PC-9 (cell line): ENCODE measurements around the gene C11orf86. TPM values are rescaled to one million over a fixed set of nuclear protein-coding genes. Genes with fewer than 3 reads are reported as not detected.
A peak's percentile ranks its signal among the peaks of the same experiment; 100 is the strongest.

Experiments
- BruUV-seq: library from RNA; stranded (reverse); fragments of 400-500 nt; replicated peaks from 2 replicates; lab custom pipeline; 2021; lab: Mats Ljungman, UMichigan
- CTCF ChIA-PET: fragments of 300-600 bp; sonication (Branson Sonifier 250); formaldehyde crosslinking; loops from one replicate; lab custom pipeline; 2022; ENCODE audit warnings: antibody characterized with exemption; lab: Charles Lee
- POLR2A ChIA-PET: fragments of 300-600 bp; sonication (Branson Sonifier 250); formaldehyde crosslinking; loops from one replicate; lab custom pipeline; 2022; ENCODE audit warnings: antibody characterized with exemption; ENCODE audit not compliant: unreplicated experiment; lab: Charles Lee
- DNase-seq, 2 experiments: peaks; one replicate each; pipeline versions ENCODE4 v3.0.0 to v3.0.0-alpha.2; 2015 to 2022; ENCODE audit warnings: mixed read lengths in 1 of 2
- H2AFZ ChIP-seq: fragments of 200-600 bp; sonication (generic); 2 replicates; pipeline ENCODE4 v1.8.1; 2017; ENCODE audit warnings: antibody characterized with exemption
- H3F3A ChIP-seq: fragments of 200-600 bp; sonication (generic); 2 replicates; pipeline ENCODE4 v1.8.1; 2017; ENCODE audit warnings: antibody characterized with exemption, mild to moderate bottlenecking, low read depth; ENCODE audit not compliant: insufficient read depth
- H3K27ac ChIP-seq: fragments of 200-600 bp; sonication (generic); 2 replicates; pipeline ENCODE4 v1.6.1; 2016; ENCODE audit warnings: mixed run types
- H3K27me3 ChIP-seq: fragments of 200-600 bp; sonication (generic); 2 replicates; pipeline ENCODE4 v1.6.1; 2016; ENCODE audit warnings: low read depth, mixed run types; ENCODE audit not compliant: insufficient read depth
- H3K36me3 ChIP-seq: fragments of 200-600 bp; sonication (generic); 2 replicates; pipeline ENCODE4 v1.6.1; 2016; ENCODE audit warnings: low read depth, mixed run types
- H3K4me1 ChIP-seq: fragments of 200-600 bp; sonication (generic); replicated peaks from 2 replicates; pipeline ENCODE4 v1.6.1; 2016; ENCODE audit warnings: mixed run types; ENCODE audit not compliant: insufficient read depth
- H3K4me2 ChIP-seq: fragments of 200-600 bp; sonication (generic); 2 replicates; pipeline ENCODE4 v1.6.1; 2017; ENCODE audit warnings: mixed run types
- H3K4me3 ChIP-seq: fragments of 200-600 bp; sonication (generic); 2 replicates; pipeline ENCODE4 v1.6.1; 2016; ENCODE audit warnings: mixed run types
- H3K79me2 ChIP-seq: fragments of 200-600 bp; sonication (generic); 2 replicates; pipeline ENCODE4 v1.6.1; 2017; ENCODE audit warnings: low read depth, mixed run types
- H3K9me2 ChIP-seq: fragments of 200-600 bp; sonication (generic); 2 replicates; pipeline ENCODE4 v1.8.1; 2017; ENCODE audit warnings: mild to moderate bottlenecking; ENCODE audit not compliant: insufficient read depth
- H3K9me3 ChIP-seq: fragments of 200-600 bp; sonication (generic); 2 replicates; pipeline ENCODE4 v1.8.1; 2016; ENCODE audit warnings: low read depth; ENCODE audit not compliant: insufficient read depth
- H4K20me1 ChIP-seq: fragments of 200-600 bp; sonication (generic); 2 replicates; pipeline ENCODE4 v1.8.1; 2017; ENCODE audit not compliant: insufficient read depth
- EZH2 ChIP-seq: fragments of 200-600 bp; sonication (generic); IDR thresholded peaks from 2 replicates; pipeline ENCODE4 v1.8.0; 2017; ENCODE audit warnings: antibody characterized with exemption, low read depth
- intact Hi-C: fragments of 100-400 bp; cut with micrococcal nuclease; formaldehyde crosslinking; loops from one replicate; pipeline ENCODE4 v1.10.0; 2022; ENCODE audit not compliant: unreplicated experiment
- microRNA-seq: library from miRNA; unstranded; fragments of <30 nt; microRNA quantifications from one replicate; pipeline ENCODE4 v1.2.0, GENCODE V29; 2021; ENCODE audit warnings: borderline number of aligned reads, borderline replicate concordance
- total RNA-seq: library from RNA; stranded (reverse); gene quantifications from 2 replicates; pipeline ENCODE4 v1.2.3, GENCODE V29; 2021
- TF ChIP-seq, protein P1 (sequence below): fragments of 200-600 bp; sonication (generic); conservative IDR thresholded peaks from 2 replicates; pipeline ENCODE4 v1.6.1; 2017; ENCODE audit warnings: mixed run types, antibody characterized with exemption, mild to moderate bottlenecking, moderate library complexity

The C11orf86 gene
- total RNA-seq, 1 experiment from 2014 or later, result not detected

DNA sequence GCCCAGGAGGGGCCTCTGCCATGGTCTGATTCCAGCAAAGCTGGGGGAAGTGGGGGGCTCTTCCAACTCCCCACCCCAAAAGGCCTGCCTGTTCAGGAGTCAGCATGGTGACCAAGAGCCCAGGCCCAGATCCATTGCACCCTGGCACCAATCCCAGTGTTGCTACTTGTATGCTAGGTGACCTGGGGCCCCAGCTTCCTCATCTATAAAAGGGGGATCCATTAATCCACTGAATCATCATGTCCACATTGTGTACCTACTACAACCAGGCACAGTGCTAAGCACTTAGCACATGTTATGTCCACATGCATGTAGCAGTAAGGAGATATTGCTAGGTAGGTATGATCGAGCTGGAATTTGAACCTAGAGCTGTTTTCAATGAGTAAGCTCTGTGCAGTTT, 49.9 kb downstream of the C11orf86 start:
- BruUV-seq, result no TSS peak

DNA sequence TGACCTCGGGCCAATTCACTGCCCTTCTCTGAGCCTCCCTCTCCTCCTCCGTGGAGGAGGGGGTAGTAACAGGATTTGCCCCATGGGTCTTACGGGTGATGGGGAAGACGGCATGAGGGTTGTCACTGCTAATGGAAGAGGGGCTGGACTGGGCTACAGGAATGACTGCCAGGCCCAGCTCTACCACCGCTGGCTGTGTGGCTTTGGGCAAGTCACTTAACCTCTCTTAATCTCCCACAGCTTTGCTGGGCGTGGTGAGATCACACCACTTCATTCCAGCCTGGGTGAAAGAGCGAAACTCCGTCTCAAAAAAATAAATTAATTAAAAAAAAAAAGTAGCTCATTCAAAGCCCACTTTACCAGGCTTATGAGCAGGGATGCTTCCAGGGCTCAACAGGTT, 50.6 kb downstream of the C11orf86 start:
- no peak for DNase-seq
- Histone ChIP-seq H3K4me2 (no peak overlapping the region), H3K36me3 (no peaks in the 10 kb centered on the region), H3K27ac (no peak overlapping the region), H3K9me2 (no peaks in the 10 kb centered on the region), H3F3A (peaks cover 44% of the 10 kb centered on the region), H3K79me2 (peaks cover 5% of the 10 kb centered on the region; the same call in 1 of the 2 replicates), H3K4me1 (peaks cover 59% of the 10 kb centered on the region), H3K4me3 (no peak overlapping the region), H4K20me1 (no peaks in the 10 kb centered on the region), H3K9me3 (no peaks in the 10 kb centered on the region), H3K27me3 (no peaks in the 10 kb centered on the region), H2AFZ (no peak overlapping the region)
- no TSS peak for BruUV-seq
- intact Hi-C loops, result no loop called here
- POLR2A ChIA-PET, result interaction anchor here (0.6 kb wide), 2 partner anchors 19 to 158 kb away, joined by 4 to 16 read pairs; no protein-coding TSS in a partner anchor
- CTCF ChIA-PET, result interaction anchor here (0.6 to 1.5 kb wide), 2 partner anchors 15 to 142 kb away, joined by 3 to 10 read pairs; no protein-coding TSS in a partner anchor
- TF ChIP-seq EZH2, result no peak
- TF ChIP-seq, protein P1, sequence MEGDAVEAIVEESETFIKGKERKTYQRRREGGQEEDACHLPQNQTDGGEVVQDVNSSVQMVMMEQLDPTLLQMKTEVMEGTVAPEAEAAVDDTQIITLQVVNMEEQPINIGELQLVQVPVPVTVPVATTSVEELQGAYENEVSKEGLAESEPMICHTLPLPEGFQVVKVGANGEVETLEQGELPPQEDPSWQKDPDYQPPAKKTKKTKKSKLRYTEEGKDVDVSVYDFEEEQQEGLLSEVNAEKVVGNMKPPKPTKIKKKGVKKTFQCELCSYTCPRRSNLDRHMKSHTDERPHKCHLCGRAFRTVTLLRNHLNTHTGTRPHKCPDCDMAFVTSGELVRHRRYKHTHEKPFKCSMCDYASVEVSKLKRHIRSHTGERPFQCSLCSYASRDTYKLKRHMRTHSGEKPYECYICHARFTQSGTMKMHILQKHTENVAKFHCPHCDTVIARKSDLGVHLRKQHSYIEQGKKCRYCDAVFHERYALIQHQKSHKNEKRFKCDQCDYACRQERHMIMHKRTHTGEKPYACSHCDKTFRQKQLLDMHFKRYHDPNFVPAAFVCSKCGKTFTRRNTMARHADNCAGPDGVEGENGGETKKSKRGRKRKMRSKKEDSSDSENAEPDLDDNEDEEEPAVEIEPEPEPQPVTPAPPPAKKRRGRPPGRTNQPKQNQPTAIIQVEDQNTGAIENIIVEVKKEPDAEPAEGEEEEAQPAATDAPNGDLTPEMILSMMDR, result no peak

More for the DNA sequence above, 49.9 kb downstream of the C11orf86 start:
- Histone ChIP-seq H3F3A (peaks cover 40% of the 10 kb centered on the region), H4K20me1 (no peaks in the 10 kb centered on the region), H3K36me3 (no peaks in the 10 kb centered on the region), H3K9me2 (no peaks in the 10 kb centered on the region), H3K27ac (no peak overlapping the region), H3K9me3 (no peaks in the 10 kb centered on the region), H3K4me3 (peak overlapping the region; percentile 80; the same call in 1 of the 2 replicates), H3K27me3 (no peaks in the 10 kb centered on the region), H3K4me2 (peak overlapping the region; percentile 83), H3K4me1 (peaks cover 51% of the 10 kb centered on the region), H2AFZ (no peak overlapping the region), H3K79me2 (peaks cover 5% of the 10 kb centered on the region; the same call in 1 of the 2 replicates)
- intact Hi-C loops, result no loop called here
- POLR2A ChIA-PET, result interaction anchor here (0.6 kb wide), 1 partner anchor 159 kb away, joined by 4 read pairs; no protein-coding TSS in a partner anchor
- TF ChIP-seq EZH2, result no peak
- TF ChIP-seq, protein P1, result no peak
- peak in 1 of 2 experiments; percentile 50 for DNase-seq
- CTCF ChIA-PET, result no interaction called here

Small RNAs within 50 kb of the gene (microRNA-seq; reads per million reads assigned to microRNA genes)
- gene MIR3163, result not detected

Other genes starting within 250 kb of the C11orf86 start
- 51.0 and 66.8 TPM in 2 replicates for gene SPTBN2, start 246.1 kb upstream of the C11orf86 start, total RNA-seq
- gene RCE1, start 131.9 kb upstream of the C11orf86 start, total RNA-seq, result 42.1 and 42.9 TPM in 2 replicates
- gene LRFN4, start 118.2 kb upstream of the C11orf86 start, total RNA-seq, result 13.8 and 26.6 TPM in 2 replicates
- gene PC, start 16.9 kb upstream of the C11orf86 start, total RNA-seq, result 34.9 and 38.9 TPM in 2 replicates
- gene SYT12, start 47.8 kb downstream of the C11orf86 start, total RNA-seq, result 11.1 and 12.3 TPM in 2 replicates
- 127 and 156 TPM in 2 replicates for gene RHOD, start 81.5 kb downstream of the C11orf86 start, total RNA-seq
- 117 and 120 TPM in 2 replicates for gene KDM2A, start 144.0 kb downstream of the C11orf86 start, total RNA-seq